Mucosa of rectum (tissue), 2 donors: Measurements from ENCODE around the gene TH.

Source experiments
- H3K27ac ChIP-seq, 2 donors: one replicate each; pipeline ENCODE4 v1.7.0; 2013; ENCODE audit warnings: inconsistent platforms in 2 of 2, low read depth in 2 of 2, low read length in 2 of 2
- H3K27me3 ChIP-seq, 2 donors: one replicate each; pipeline ENCODE4 v1.7.0; 2013; ENCODE audit warnings: low read length in 2 of 2; ENCODE audit not compliant: control insufficient read depth in 2 of 2, insufficient read depth in 2 of 2
- H3K36me3 ChIP-seq, 2 donors: one replicate each; pipeline ENCODE4 v1.7.0; 2013; ENCODE audit warnings: low read length in 2 of 2; ENCODE audit not compliant: control insufficient read depth in 2 of 2, insufficient read depth in 2 of 2
- H3K4me1 ChIP-seq, 2 donors: one replicate each; pipeline ENCODE4 v1.7.0; 2013; ENCODE audit warnings: low read length in 2 of 2, mild to moderate bottlenecking in 1 of 2; ENCODE audit not compliant: control insufficient read depth in 2 of 2, insufficient read depth in 2 of 2
- H3K4me3 ChIP-seq, 2 donors: one replicate each; pipeline ENCODE4 v1.7.0; 2013; ENCODE audit warnings: low read length in 2 of 2
- H3K9ac ChIP-seq, 2 donors: one replicate each; pipeline ENCODE4 v1.7.0; 2013; ENCODE audit warnings: low read length in 2 of 2, low read depth in 1 of 2, mild to moderate bottlenecking in 1 of 2
- H3K9me3 ChIP-seq, 2 donors: one replicate each; pipeline ENCODE4 v1.7.0; 2013; ENCODE audit warnings: low read length in 2 of 2; ENCODE audit not compliant: control insufficient read depth in 2 of 2
- donor health status: healthy.
- donor health status: Normal muscosa, but diverticular disease.

The TH gene

GRCh38 chr11:2202071-2202899 lies 30.7 kb upstream of the TH start:
- Histone ChIP-seq H3K27me3 (no peaks in the 10 kb centered on the region), H3K27ac (peak overlapping the region; percentile 68 to 70), H3K36me3 (no peaks in the 10 kb centered on the region), H3K9ac (peak overlapping the region in 1 of 2 donors; percentile 26), H3K9me3 (no peaks in the 10 kb centered on the region), H3K4me1 (peaks cover 9% of the 10 kb centered on the region in 2 donors), H3K4me3 (no peak overlapping the region)

- H3K4me3 ChIP-seq: no peak overlapping the region
- no peaks in the 10 kb centered on the region for H3K36me3 ChIP-seq
- peak overlapping the region in 1 of 2 donors; percentile 43 for H3K27ac ChIP-seq
- H3K9ac ChIP-seq: no peak overlapping the region
- H3K9me3 ChIP-seq: no peaks in the 10 kb centered on the region
- no peaks in the 10 kb centered on the region for H3K27me3 ChIP-seq
- peaks cover 9% of the 10 kb centered on the region in 2 donors for H3K4me1 ChIP-seq
These were observed 29.9 kb upstream of the TH start for GRCh38 chr11:2201542-2201941.

- no peak overlapping the region for H3K9ac ChIP-seq
- H3K27ac ChIP-seq: no peak overlapping the region
- H3K4me3 ChIP-seq: no peak overlapping the region
- no peaks in the 10 kb centered on the region for H3K9me3 ChIP-seq
- H3K36me3 ChIP-seq: no peaks in the 10 kb centered on the region
- H3K27me3 ChIP-seq: no peaks in the 10 kb centered on the region
- H3K4me1 ChIP-seq: peaks cover 9% of the 10 kb centered on the region in 2 donors
These were observed 29.4 kb upstream of the TH start for GRCh38 chr11:2200957-2201519.

GRCh38 chr11:2200536-2200935 lies 28.9 kb upstream of the TH start:
- Histone ChIP-seq H3K9ac (no peak overlapping the region), H3K4me3 (no peak overlapping the region), H3K27me3 (no peaks in the 10 kb centered on the region), H3K27ac (no peak overlapping the region), H3K4me1 (peaks cover 9% of the 10 kb centered on the region in 2 donors), H3K9me3 (no peaks in the 10 kb centered on the region), H3K36me3 (no peaks in the 10 kb centered on the region)

GRCh38 chr11:2199466-2200341 lies 28.1 kb upstream of the TH start:
- H3K36me3 ChIP-seq: no peaks in the 10 kb centered on the region

GRCh38 chr11:2198621-2199365 lies 27.2 kb upstream of the TH start:
- H3K36me3 ChIP-seq: no peaks in the 10 kb centered on the region
- H3K4me1 ChIP-seq: peaks cover 7 to 9% of the 10 kb centered on the region in 2 donors
- no peak overlapping the region for H3K9ac ChIP-seq
- H3K27ac ChIP-seq: no peak overlapping the region
- no peaks in the 10 kb centered on the region for H3K9me3 ChIP-seq
- H3K27me3 ChIP-seq: no peaks in the 10 kb centered on the region
- no peak overlapping the region for H3K4me3 ChIP-seq

More at GRCh38 chr11:2199466-2200341, 28.1 kb upstream of the TH start:
- Histone ChIP-seq H3K9me3 (no peaks in the 10 kb centered on the region), H3K4me3 (no peak overlapping the region), H3K9ac (no peak overlapping the region), H3K4me1 (peaks cover 9% of the 10 kb centered on the region in 2 donors), H3K27me3 (no peaks in the 10 kb centered on the region), H3K27ac (no peak overlapping the region)

- H3K4me1 ChIP-seq: peaks cover 6 to 8% of the 10 kb centered on the region in 2 donors
- H3K36me3 ChIP-seq: no peaks in the 10 kb centered on the region
These were observed 26.3 kb upstream of the TH start for GRCh38 chr11:2197771-2198520.

GRCh38 chr11:2196970-2197770 lies 25.6 kb upstream of the TH start:
- Histone ChIP-seq H3K4me3 (no peak overlapping the region), H3K27me3 (no peaks in the 10 kb centered on the region), H3K9me3 (no peaks in the 10 kb centered on the region), H3K27ac (no peak overlapping the region), H3K9ac (no peak overlapping the region), H3K36me3 (no peaks in the 10 kb centered on the region), H3K4me1 (peaks cover 3 to 6% of the 10 kb centered on the region in 2 donors)

More at GRCh38 chr11:2197771-2198520, 26.3 kb upstream of the TH start:
- H3K4me3 ChIP-seq: no peak overlapping the region
- H3K9me3 ChIP-seq: no peaks in the 10 kb centered on the region
- no peak overlapping the region for H3K27ac ChIP-seq
- no peak overlapping the region for H3K9ac ChIP-seq
- no peaks in the 10 kb centered on the region for H3K27me3 ChIP-seq

- Histone ChIP-seq H3K4me1 (peaks cover 0 to 6% of the 10 kb centered on the region in 2 donors), H3K27ac (no peak overlapping the region), H3K27me3 (peaks cover 0 to 2% of the 10 kb centered on the region in 2 donors), H3K9ac (no peak overlapping the region), H3K36me3 (no peaks in the 10 kb centered on the region), H3K9me3 (no peaks in the 10 kb centered on the region), H3K4me3 (no peak overlapping the region)
These were observed 24.1 kb upstream of the TH start for GRCh38 chr11:2195756-2196088.
